H1 (cell line): ENCODE measurements around the gene SMAD7. TPM values are rescaled to one million over a fixed set of nuclear protein-coding genes. Genes with fewer than 3 reads are reported as not detected.

Source experiments
- BACH1 ChIP-seq: IDR thresholded peaks from 2 replicates; pipeline ENCODE4 v1.6.1; 2012; ENCODE audit warnings: low read length, improper control_type of control experiment
- CHD1 ChIP-seq: IDR thresholded peaks from 2 replicates; pipeline ENCODE4 v1.6.1; 2012; ENCODE audit warnings: low read depth, low read length, improper control_type of control experiment
- GABPA ChIP-seq: IDR thresholded peaks from 2 replicates; pipeline ENCODE4 v1.6.1; 2011; ENCODE audit warnings: mild to moderate bottlenecking, low read length, moderate library complexity, borderline replicate concordance; ENCODE audit not compliant: insufficient read depth
- HDAC6 ChIP-seq: IDR thresholded peaks from one replicate; pipeline ENCODE4 v1.7.1; 2012; ENCODE audit warnings: low read depth, mild to moderate bottlenecking, inconsistent platforms, low read length, moderate library complexity
- RNF2 ChIP-seq: fragments of 200-900, 300-1000 bp; sonication (generic); IDR thresholded peaks from 2 replicates; pipeline ENCODE4 v1.7.1; 2016; ENCODE audit warnings: borderline replicate concordance, low read depth, mild to moderate bottlenecking, antibody characterized with exemption, low read length; ENCODE audit not compliant: poor library complexity, severe bottlenecking; ENCODE audit errors: missing control alignments
- SIRT6 ChIP-seq: IDR thresholded peaks from one replicate; pipeline ENCODE4 v1.7.1; 2012; ENCODE audit warnings: low read length, inconsistent platforms
- SUZ12 ChIP-seq: fragments of 200-600 bp; sonication (generic); IDR thresholded peaks from 2 replicates; pipeline ENCODE4 v1.6.1; 2012; ENCODE audit warnings: mild to moderate bottlenecking, inconsistent platforms, low read length, moderate library complexity, mixed read lengths
- TBP ChIP-seq: IDR thresholded peaks from 2 replicates; pipeline ENCODE4 v1.6.1; 2011; ENCODE audit warnings: low read depth, low read length, improper control_type of control experiment
- TEAD4 ChIP-seq: IDR thresholded peaks from 2 replicates; pipeline ENCODE4 v1.6.1; 2012; ENCODE audit warnings: low read depth, low read length, inconsistent platforms, mixed read lengths
- ZNF274 ChIP-seq: IDR thresholded peaks from 2 replicates; pipeline ENCODE4 v1.7.0; 2012; ENCODE audit warnings: low read length, borderline replicate concordance; ENCODE audit errors: extremely low read depth
- polyA plus RNA-seq, 7 experiments: library from polyadenylated mRNA; depleted of rRNA in 3 of 7; stranded (reverse) in 5 of 7; unstranded in 2 of 7; fragments of >200 nt in 5 of 7; fragments of 200-250 nt in 2 of 7; gene quantifications; 1 replicate in 5 of 7; 2 replicates in 1 of 7; 4 replicates in 1 of 7; pipeline versions ENCODE4 v1.2.1 to v1.2.3, GENCODE V29; 2011 to 2013; ENCODE audit warnings: missing spikeins in 2 of 7, mixed read lengths in 2 of 7
- total RNA-seq: library from RNA; stranded (reverse); fragmentation: NEBNext Ultra II Directional; extraction: Animal tissue kit (Norgen Biotek cat#: 25700); gene quantifications from 2 replicates; pipeline ENCODE4 v1.2.1, GENCODE V29; 2021
- TF ChIP-seq, protein P1 (sequence below): fragments of 300-600 bp; sonication (generic); IDR thresholded peaks from 2 replicates; pipeline ENCODE4 v1.7.1; 2012; ENCODE audit warnings: low read length, moderate library complexity, mild to moderate bottlenecking, inconsistent platforms; ENCODE audit not compliant: insufficient replicate concordance

Gene SMAD7
- total and polyA plus RNA-seq, 2 of the 8 experiments (the other 6 are each of a cell fraction or from before 2014, with no cell fraction given), result 6.5 to 15.5 TPM

DNA sequence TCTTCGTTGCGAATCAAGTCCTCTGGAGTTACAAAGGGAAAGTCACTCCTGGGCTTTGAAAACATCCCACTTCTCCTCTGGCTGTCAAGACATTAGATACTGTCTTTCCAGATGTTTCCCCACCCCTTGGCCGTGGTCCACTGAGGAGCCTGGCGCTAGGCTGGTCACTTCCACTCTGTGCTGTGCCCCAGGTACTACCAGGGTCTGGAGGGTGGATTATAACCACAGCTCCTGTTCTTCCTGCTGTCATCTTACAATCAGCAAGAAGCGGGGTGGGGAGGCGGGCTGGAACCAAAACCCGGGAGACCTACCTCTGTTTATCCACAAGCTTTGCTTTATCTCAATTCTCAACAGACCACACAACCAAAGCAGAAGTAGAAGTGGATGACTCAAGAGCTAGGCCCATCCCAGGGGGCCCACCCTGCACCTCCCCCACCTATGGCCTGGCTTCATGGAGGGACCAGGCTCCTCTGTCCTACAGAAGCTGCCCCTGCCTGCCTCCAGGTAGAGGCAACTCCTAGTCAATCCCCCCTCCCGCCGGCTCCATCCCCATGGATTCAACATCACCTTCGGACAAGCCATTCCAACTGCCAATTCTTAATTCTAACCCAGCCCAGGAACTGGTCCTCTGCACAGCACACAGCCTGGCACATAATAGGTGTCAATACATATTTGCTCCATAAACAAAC is 17.8 kb downstream of the SMAD7 start (continued):
- TF ChIP-seq, protein P1, sequence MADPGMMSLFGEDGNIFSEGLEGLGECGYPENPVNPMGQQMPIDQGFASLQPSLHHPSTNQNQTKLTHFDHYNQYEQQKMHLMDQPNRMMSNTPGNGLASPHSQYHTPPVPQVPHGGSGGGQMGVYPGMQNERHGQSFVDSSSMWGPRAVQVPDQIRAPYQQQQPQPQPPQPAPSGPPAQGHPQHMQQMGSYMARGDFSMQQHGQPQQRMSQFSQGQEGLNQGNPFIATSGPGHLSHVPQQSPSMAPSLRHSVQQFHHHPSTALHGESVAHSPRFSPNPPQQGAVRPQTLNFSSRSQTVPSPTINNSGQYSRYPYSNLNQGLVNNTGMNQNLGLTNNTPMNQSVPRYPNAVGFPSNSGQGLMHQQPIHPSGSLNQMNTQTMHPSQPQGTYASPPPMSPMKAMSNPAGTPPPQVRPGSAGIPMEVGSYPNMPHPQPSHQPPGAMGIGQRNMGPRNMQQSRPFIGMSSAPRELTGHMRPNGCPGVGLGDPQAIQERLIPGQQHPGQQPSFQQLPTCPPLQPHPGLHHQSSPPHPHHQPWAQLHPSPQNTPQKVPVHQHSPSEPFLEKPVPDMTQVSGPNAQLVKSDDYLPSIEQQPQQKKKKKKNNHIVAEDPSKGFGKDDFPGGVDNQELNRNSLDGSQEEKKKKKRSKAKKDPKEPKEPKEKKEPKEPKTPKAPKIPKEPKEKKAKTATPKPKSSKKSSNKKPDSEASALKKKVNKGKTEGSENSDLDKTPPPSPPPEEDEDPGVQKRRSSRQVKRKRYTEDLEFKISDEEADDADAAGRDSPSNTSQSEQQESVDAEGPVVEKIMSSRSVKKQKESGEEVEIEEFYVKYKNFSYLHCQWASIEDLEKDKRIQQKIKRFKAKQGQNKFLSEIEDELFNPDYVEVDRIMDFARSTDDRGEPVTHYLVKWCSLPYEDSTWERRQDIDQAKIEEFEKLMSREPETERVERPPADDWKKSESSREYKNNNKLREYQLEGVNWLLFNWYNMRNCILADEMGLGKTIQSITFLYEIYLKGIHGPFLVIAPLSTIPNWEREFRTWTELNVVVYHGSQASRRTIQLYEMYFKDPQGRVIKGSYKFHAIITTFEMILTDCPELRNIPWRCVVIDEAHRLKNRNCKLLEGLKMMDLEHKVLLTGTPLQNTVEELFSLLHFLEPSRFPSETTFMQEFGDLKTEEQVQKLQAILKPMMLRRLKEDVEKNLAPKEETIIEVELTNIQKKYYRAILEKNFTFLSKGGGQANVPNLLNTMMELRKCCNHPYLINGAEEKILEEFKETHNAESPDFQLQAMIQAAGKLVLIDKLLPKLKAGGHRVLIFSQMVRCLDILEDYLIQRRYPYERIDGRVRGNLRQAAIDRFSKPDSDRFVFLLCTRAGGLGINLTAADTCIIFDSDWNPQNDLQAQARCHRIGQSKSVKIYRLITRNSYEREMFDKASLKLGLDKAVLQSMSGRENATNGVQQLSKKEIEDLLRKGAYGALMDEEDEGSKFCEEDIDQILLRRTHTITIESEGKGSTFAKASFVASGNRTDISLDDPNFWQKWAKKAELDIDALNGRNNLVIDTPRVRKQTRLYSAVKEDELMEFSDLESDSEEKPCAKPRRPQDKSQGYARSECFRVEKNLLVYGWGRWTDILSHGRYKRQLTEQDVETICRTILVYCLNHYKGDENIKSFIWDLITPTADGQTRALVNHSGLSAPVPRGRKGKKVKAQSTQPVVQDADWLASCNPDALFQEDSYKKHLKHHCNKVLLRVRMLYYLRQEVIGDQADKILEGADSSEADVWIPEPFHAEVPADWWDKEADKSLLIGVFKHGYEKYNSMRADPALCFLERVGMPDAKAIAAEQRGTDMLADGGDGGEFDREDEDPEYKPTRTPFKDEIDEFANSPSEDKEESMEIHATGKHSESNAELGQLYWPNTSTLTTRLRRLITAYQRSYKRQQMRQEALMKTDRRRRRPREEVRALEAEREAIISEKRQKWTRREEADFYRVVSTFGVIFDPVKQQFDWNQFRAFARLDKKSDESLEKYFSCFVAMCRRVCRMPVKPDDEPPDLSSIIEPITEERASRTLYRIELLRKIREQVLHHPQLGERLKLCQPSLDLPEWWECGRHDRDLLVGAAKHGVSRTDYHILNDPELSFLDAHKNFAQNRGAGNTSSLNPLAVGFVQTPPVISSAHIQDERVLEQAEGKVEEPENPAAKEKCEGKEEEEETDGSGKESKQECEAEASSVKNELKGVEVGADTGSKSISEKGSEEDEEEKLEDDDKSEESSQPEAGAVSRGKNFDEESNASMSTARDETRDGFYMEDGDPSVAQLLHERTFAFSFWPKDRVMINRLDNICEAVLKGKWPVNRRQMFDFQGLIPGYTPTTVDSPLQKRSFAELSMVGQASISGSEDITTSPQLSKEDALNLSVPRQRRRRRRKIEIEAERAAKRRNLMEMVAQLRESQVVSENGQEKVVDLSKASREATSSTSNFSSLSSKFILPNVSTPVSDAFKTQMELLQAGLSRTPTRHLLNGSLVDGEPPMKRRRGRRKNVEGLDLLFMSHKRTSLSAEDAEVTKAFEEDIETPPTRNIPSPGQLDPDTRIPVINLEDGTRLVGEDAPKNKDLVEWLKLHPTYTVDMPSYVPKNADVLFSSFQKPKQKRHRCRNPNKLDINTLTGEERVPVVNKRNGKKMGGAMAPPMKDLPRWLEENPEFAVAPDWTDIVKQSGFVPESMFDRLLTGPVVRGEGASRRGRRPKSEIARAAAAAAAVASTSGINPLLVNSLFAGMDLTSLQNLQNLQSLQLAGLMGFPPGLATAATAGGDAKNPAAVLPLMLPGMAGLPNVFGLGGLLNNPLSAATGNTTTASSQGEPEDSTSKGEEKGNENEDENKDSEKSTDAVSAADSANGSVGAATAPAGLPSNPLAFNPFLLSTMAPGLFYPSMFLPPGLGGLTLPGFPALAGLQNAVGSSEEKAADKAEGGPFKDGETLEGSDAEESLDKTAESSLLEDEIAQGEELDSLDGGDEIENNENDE, result no peak
- TF ChIP-seq CHD1 (no peak), SIRT6 (no peak), TEAD4 (no peak), RNF2 (no peak), HDAC6 (no peak), TBP (no peak), BACH1 (no peak), ZNF274 (no peak), SUZ12 (no peak), GABPA (no peak)
